Esophagus muscularis mucosa (tissue), 4 donors: Measurements from ENCODE around the gene IMPDH2. TPM values are rescaled to one million over a fixed set of nuclear protein-coding genes. Genes with fewer than 3 reads are reported as not detected.

Source experiments
- DNase-seq: peaks from one replicate; pipeline ENCODE4 v3.0.0-alpha.2; 2017; ENCODE audit errors: extremely low spot score
- H3K27ac ChIP-seq, 4 donors: fragments of 200-600 bp; sonication (generic); replicated peaks in 1 of 4; 1 replicate in 3 of 4; 2 replicates in 1 of 4; pipeline ENCODE4 v1.5.1; 2016 to 2019; ENCODE audit warnings: mild to moderate bottlenecking in 1 of 4
- H3K27me3 ChIP-seq, 4 donors: fragments of 200-600 bp; sonication (generic); one replicate each; pipeline versions ENCODE4 v1.5.1 to v1.6.0; 2016 to 2019
- H3K36me3 ChIP-seq, 4 donors: fragments of 200-600 bp; sonication (generic); one replicate each; pipeline ENCODE4 v1.5.1; 2016 to 2019
- H3K4me1 ChIP-seq, 4 donors: fragments of 200-600 bp; sonication (generic); one replicate each; pipeline ENCODE4 v1.5.1; 2016 to 2019
- H3K4me3 ChIP-seq, 4 donors: fragments of 200-600 bp; sonication (generic); 1 replicate in 2 of 4; 2 replicates in 2 of 4; pipeline ENCODE4 v1.5.1; 2016 to 2019; ENCODE audit warnings: mild to moderate bottlenecking in 4 of 4, moderate library complexity in 1 of 4
- H3K9me3 ChIP-seq, 4 donors: fragments of 200-600 bp; sonication (generic); 1 replicate in 3 of 4; 2 replicates in 1 of 4; pipeline ENCODE4 v1.5.1; 2016 to 2019
- EP300 ChIP-seq: sonication (generic); formaldehyde crosslinking; IDR thresholded peaks from one replicate; pipeline ENCODE4 v1.6.1; 2017; ENCODE audit warnings: antibody characterized with exemption
- POLR2A ChIP-seq: fragments of 450-650 bp; IDR thresholded peaks from one replicate; pipeline ENCODE4 v1.6.1; 2017; ENCODE audit warnings: antibody characterized with exemption, moderate library complexity, mild to moderate bottlenecking, low read depth
- POLR2AphosphoS5 ChIP-seq, 2 donors: sonication (generic); formaldehyde crosslinking; IDR thresholded peaks; one replicate each; pipeline ENCODE4 v1.6.1; 2017; ENCODE audit warnings: antibody characterized with exemption in 2 of 2
- WGBS: methylation state at CpG from one replicate; pipeline ENCODE4 v1.1.5; 2018; 5-methylcytosine and 5-hydroxymethylcytosine counted together
- intact Hi-C: fragments of 100-400 bp; cut with DNase I; formaldehyde crosslinking; loops from one replicate; pipeline ENCODE4 v1.15.1; 2023
- total RNA-seq, 4 donors: library from RNA; depleted of rRNA; stranded (reverse); fragments of >200 nt; gene quantifications; one replicate each; pipeline versions ENCODE4 v1.1.0 to v1.2.1, GENCODE V29; 2016
- TF ChIP-seq, protein P1 (sequence below), 3 experiments: fragments of 200-600 bp in 2 of 3; fragments of 450-650 bp in 1 of 3; sonication (generic) in 2 of 3; IDR thresholded peaks; one replicate each; pipeline ENCODE4 v1.5.1; 2017 to 2019; ENCODE audit warnings: antibody characterized with exemption in 3 of 3, mild to moderate bottlenecking in 2 of 3, moderate library complexity in 1 of 3

IMPDH2 gene
- total RNA-seq, 4 donors from 2014 or later: 71.0 to 174 (median 123) TPM

DNA sequence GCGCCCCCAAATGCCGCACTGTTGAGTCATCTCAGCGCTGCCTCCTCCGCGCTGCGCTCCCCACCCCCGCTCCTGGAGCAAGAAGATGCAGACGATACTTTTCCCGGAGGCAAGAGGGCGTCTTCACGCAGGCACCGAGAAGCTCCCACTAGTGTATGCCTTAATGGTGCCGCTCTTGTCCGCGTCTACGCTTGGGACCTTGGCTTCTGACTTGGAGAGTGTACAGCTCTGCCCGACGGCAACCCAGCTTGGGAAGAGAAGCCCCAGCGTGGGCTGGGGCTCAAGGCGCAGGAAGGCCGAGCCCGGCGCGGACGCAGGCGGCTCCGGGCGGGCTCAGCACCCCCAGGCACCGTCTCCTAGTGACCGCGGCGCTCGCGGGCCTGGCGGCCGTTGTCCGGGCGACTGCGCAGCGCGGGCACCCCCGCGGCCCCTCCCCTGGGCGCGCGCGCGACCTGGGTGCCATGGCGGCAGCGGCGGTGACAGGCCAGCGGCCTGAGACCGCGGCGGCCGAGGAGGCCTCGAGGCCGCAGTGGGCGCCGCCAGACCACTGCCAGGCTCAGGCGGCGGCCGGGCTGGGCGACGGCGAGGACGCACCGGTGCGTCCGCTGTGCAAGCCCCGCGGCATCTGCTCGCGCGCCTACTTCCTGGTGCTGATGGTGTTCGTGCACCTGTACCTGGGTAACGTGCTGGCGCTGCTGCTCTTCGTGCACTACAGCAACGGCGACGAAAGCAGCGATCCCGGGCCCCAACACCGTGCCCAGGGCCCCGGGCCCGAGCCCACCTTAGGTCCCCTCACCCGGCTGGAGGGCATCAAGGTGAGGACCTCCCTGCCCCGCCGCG is 39.2 kb downstream of the IMPDH2 start, which contains the start of gene P4HTM:
P4HTM (plus strand) TSS at position 446 of the 840 bp plus-strand sequence; CDS start at position 462, 16 bp downstream.
- H3K4me1 ChIP-seq: peaks cover 29 to 44% (median 41%) of the 10 kb centered on the region in 4 donors
- H3K27ac ChIP-seq: peak within 1 kb of the TSS; percentile 94 to 97 (median 94)
- H3K36me3 ChIP-seq: peaks cover 0 to 32% (median 28%) of the 10 kb centered on the region in 4 donors
- no peaks in the 10 kb centered on the region for H3K9me3 ChIP-seq
- TF ChIP-seq POLR2AphosphoS5 (IDR thresholded peaks at IDR 0.05) (peak; percentile 91 to 94), EP300 (no peak), POLR2A (no peak)
- TF ChIP-seq, protein P1, sequence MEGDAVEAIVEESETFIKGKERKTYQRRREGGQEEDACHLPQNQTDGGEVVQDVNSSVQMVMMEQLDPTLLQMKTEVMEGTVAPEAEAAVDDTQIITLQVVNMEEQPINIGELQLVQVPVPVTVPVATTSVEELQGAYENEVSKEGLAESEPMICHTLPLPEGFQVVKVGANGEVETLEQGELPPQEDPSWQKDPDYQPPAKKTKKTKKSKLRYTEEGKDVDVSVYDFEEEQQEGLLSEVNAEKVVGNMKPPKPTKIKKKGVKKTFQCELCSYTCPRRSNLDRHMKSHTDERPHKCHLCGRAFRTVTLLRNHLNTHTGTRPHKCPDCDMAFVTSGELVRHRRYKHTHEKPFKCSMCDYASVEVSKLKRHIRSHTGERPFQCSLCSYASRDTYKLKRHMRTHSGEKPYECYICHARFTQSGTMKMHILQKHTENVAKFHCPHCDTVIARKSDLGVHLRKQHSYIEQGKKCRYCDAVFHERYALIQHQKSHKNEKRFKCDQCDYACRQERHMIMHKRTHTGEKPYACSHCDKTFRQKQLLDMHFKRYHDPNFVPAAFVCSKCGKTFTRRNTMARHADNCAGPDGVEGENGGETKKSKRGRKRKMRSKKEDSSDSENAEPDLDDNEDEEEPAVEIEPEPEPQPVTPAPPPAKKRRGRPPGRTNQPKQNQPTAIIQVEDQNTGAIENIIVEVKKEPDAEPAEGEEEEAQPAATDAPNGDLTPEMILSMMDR (IDR thresholded peaks at IDR 0.05): peak; percentile 40 to 49 (median 48)
- WGBS: 0% methylated on average over 9 of the region's 91 CpGs
- intact Hi-C loops: loop anchor here (2.0 kb wide), 1 partner anchor 15 kb away; no protein-coding TSS in a partner anchor
- no peaks in the 10 kb centered on the region for H3K27me3 ChIP-seq
- peak within 1 kb of the TSS; percentile 85 to 98 (median 95) for H3K4me3 ChIP-seq
- DNase-seq: peak; percentile 95

DNA sequence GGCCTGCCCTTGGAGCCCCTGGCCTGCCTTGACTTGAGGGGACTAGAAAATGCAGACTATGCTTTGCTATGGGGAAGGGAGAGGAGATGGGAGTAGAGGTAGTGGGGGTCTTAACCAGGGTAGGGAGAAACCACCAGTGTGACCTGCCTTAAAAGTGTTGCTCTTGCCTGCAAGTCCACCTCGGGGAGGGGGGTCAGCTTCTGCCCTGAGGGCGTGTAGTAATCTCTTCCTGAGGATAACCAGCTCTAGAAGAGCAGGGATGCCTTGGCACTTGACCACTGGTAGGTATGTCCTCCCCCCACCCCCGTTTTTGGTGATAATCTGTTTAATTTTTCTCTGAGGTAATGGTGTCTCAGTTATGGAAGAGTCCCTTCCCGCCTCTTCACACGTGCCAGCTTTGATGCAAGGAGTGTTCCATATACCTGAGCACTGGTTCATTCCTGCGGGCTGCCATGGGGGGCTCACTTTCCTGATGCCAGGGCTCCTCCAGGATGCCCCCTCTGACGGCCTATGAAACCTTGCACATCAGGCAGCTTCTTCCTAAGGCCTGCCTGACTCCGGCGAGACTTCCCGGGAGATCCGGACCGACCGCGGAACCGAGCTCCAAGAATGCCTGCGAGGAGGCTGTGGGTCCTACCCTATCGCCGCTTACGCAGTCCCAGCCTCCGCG is 39.9 kb downstream of the IMPDH2 start:
- no peaks in the 10 kb centered on the region for H3K27me3 ChIP-seq
- DNase-seq: no peak
- intact Hi-C loops: no loop called here
- no peak for TF ChIP-seq POLR2AphosphoS5 (IDR thresholded peaks at IDR 0.05)
- no peak for TF ChIP-seq POLR2A
- TF ChIP-seq, protein P1 (IDR thresholded peaks at IDR 0.05): no peak
- no peak for TF ChIP-seq EP300
- H3K4me3 ChIP-seq: peak overlapping the region; percentile 85 to 98 (median 95)
- 5% methylated on average over 9 of the region's 21 CpGs for WGBS
- peak overlapping the region; percentile 94 to 97 (median 94) for H3K27ac ChIP-seq
- peaks cover 29 to 44% (median 41%) of the 10 kb centered on the region in 4 donors for H3K4me1 ChIP-seq
- no peaks in the 10 kb centered on the region for H3K9me3 ChIP-seq
- H3K36me3 ChIP-seq: peaks cover 0 to 34% (median 30%) of the 10 kb centered on the region in 4 donors

DNA sequence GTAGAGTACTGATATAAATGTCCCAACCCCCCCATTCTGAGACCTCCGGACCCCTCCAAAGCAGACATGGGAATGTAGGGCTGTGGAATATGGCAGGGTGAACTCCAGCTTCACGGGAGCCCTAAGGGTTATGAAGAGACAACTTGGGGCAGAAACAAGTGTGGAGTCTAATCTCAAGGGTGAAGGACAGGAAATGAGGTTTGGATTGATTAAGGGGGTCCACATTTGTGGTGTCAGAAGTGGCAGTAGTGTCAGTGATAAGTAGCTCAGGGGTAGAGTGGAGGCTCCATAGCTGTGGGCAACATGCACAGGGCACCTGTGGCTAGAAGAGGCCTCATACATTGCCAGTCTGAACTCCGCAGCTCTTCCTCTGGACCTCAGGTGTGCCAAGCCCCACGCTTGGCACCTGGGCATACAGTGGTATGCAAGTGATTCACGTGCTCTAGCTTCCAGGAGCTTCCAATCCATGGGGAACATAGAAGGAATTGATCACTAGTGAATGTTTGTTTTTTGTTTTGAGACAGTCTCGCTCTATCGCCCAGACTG is 43.3 kb downstream of the IMPDH2 start:
- 80% methylated on average over 6 of the region's 7 CpGs for WGBS
- DNase-seq: no peak
- H3K36me3 ChIP-seq: peaks cover 33 to 62% (median 58%) of the 10 kb centered on the region in 4 donors

DNA sequence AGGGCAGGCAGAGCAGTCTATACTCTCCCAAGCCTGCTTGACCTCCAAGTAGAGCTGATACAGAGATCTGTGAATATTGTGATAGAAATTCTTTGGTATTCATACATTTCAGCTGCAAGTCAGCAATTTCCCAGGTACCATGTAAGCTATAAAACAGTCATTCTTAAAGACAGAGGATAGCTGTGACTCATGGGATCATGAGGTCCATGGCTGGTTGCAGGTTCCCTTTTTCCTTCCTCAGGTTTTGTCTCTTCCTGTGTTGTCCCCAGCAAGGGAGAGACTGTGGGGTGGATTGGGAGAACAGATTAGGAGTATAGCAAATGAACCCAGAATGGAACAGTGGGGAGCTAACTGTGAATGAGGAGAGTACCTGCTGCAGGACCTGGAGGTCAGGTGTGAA is 44.5 kb downstream of the IMPDH2 start:
- Histone ChIP-seq H3K27ac (no peak overlapping the region), H3K36me3 (peaks cover 45 to 74% (median 71%) of the 10 kb centered on the region in 4 donors)
- DNase-seq: no peak

More for the DNA sequence above, 43.3 kb downstream of the IMPDH2 start:
- Histone ChIP-seq H3K27ac (no peak overlapping the region), H3K9me3 (no peaks in the 10 kb centered on the region), H3K4me3 (no peak overlapping the region), H3K4me1 (peaks cover 17 to 27% (median 23%) of the 10 kb centered on the region in 4 donors), H3K27me3 (no peaks in the 10 kb centered on the region)
- TF ChIP-seq POLR2AphosphoS5 (IDR thresholded peaks at IDR 0.05) (no peak), POLR2A (no peak), EP300 (no peak)
- TF ChIP-seq, protein P1 (IDR thresholded peaks at IDR 0.05): no peak
- intact Hi-C loops: no loop called here

More for the DNA sequence above, 44.5 kb downstream of the IMPDH2 start:
- no peaks in the 10 kb centered on the region for H3K27me3 ChIP-seq
- no peak overlapping the region for H3K4me3 ChIP-seq
- H3K9me3 ChIP-seq: no peaks in the 10 kb centered on the region
- intact Hi-C loops: no loop called here
- peaks cover 14 to 19% (median 18%) of the 10 kb centered on the region in 4 donors for H3K4me1 ChIP-seq
- no peak for TF ChIP-seq POLR2A
- TF ChIP-seq, protein P1 (IDR thresholded peaks at IDR 0.05): no peak
